IMR-90 (cell line): ENCODE measurements around the gene SIX5. TPM values are rescaled to one million over a fixed set of nuclear protein-coding genes. Genes with fewer than 3 reads are reported as not detected.

Experiments used
- ATAC-seq: fragments of 200-7000 bp; cut with Tn5 transposase; 2 replicates; pipeline ENCODE4 v1.9.1; 2020; ENCODE audit warnings: low read depth, mild to moderate bottlenecking, moderate library complexity
- BruUV-seq: library from RNA; stranded (reverse); fragments of 400-500 nt; replicated peaks from 2 replicates; lab custom pipeline; 2021; lab: Mats Ljungman, UMichigan
- CTCF ChIA-PET: fragments of 300-600 bp; formaldehyde crosslinking; extraction: SDS; loops from one replicate; lab custom pipeline; 2021; ENCODE audit warnings: antibody characterized with exemption; lab: Yijun Ruan, JAX
- POLR2A ChIA-PET: fragments of 300-600 bp; sonication (Branson Sonifier 250); formaldehyde crosslinking; loops from one replicate; lab custom pipeline; 2022; ENCODE audit warnings: antibody characterized with exemption; ENCODE audit not compliant: unreplicated experiment; lab: Charles Lee
- DNase-seq: peaks from one replicate; pipeline ENCODE4 v3.0.0; 2013
- H2AFZ ChIP-seq: replicated peaks from 2 replicates; pipeline ENCODE3; 2013; ENCODE audit warnings: low read length, mild to moderate bottlenecking; ENCODE audit not compliant: poor library complexity
- H2AK5ac ChIP-seq: 2 replicates; pipeline ENCODE4 v1.6.1; 2013; ENCODE audit warnings: low read depth, low read length, inconsistent platforms
- H2AK9ac ChIP-seq: replicated peaks from 2 replicates; pipeline ENCODE3; 2013; ENCODE audit warnings: mild to moderate bottlenecking, low read depth, low read length, moderate library complexity; ENCODE audit not compliant: poor library complexity
- H2BK120ac ChIP-seq: 2 replicates; pipeline ENCODE4 v1.6.1; 2013; ENCODE audit warnings: low read depth, low read length, inconsistent platforms
- H2BK15ac ChIP-seq: 3 replicates; pipeline ENCODE4 v1.6.1; 2013; ENCODE audit warnings: low read depth, low read length, inconsistent platforms
- H2BK20ac ChIP-seq: 2 replicates; pipeline ENCODE4 v1.6.1; 2013; ENCODE audit warnings: low read depth, mild to moderate bottlenecking, inconsistent platforms, low read length, moderate library complexity
- H2BK5ac ChIP-seq: 2 replicates; pipeline ENCODE4 v1.6.1; 2013; ENCODE audit warnings: mild to moderate bottlenecking, low read depth, low read length, inconsistent platforms; ENCODE audit not compliant: poor library complexity, severe bottlenecking
- H3K14ac ChIP-seq: replicated peaks from 2 replicates; pipeline ENCODE4 v1.6.1; 2013; ENCODE audit warnings: low read depth, low read length, inconsistent platforms
- H3K18ac ChIP-seq: 2 replicates; pipeline ENCODE4 v1.6.1; 2013; ENCODE audit warnings: low read depth, low read length, control low read depth
- H3K23ac ChIP-seq: 2 replicates; pipeline ENCODE4 v1.6.1; 2013; ENCODE audit warnings: low read depth, low read length, inconsistent platforms
- H3K27ac ChIP-seq: 2 replicates; pipeline ENCODE4 v1.5.1; 2013; ENCODE audit warnings: mild to moderate bottlenecking, control low read depth, low read length; ENCODE audit not compliant: insufficient read depth
- H3K27me3 ChIP-seq: 2 replicates; pipeline ENCODE4 v1.6.1; 2013; ENCODE audit warnings: low read length; ENCODE audit not compliant: control insufficient read depth, insufficient read depth
- H3K36me3 ChIP-seq: 2 replicates; pipeline ENCODE4 v1.6.1; 2013; ENCODE audit warnings: low read length, mixed read lengths; ENCODE audit not compliant: control insufficient read depth, insufficient read depth
- H3K4ac ChIP-seq: 2 replicates; pipeline ENCODE4 v1.6.1; 2013; ENCODE audit warnings: low read depth, low read length, inconsistent platforms
- H3K4me1 ChIP-seq: 2 replicates; pipeline ENCODE4 v1.6.1; 2013; ENCODE audit warnings: low read length, mixed read lengths; ENCODE audit not compliant: control insufficient read depth, insufficient read depth
- H3K4me2 ChIP-seq: 2 replicates; pipeline ENCODE4 v1.6.1; 2013; ENCODE audit warnings: low read depth, mild to moderate bottlenecking, control low read depth, low read length, moderate library complexity
- H3K4me3 ChIP-seq: 2 replicates; pipeline ENCODE4 v1.5.1; 2013; ENCODE audit warnings: low read depth, mild to moderate bottlenecking, control low read depth, low read length, moderate library complexity; ENCODE audit not compliant: insufficient read depth
- H3K56ac ChIP-seq: 2 replicates; pipeline ENCODE4 v1.6.1; 2013; ENCODE audit warnings: low read length, inconsistent platforms; ENCODE audit not compliant: insufficient read depth; ENCODE audit errors: extremely low read depth
- H3K79me1 ChIP-seq, 2 experiments: 2 replicates each; pipeline ENCODE4 v1.6.1; 2013; ENCODE audit warnings: low read length in 2 of 2, inconsistent platforms in 1 of 2, low read depth in 1 of 2
- H3K9ac ChIP-seq: 2 replicates; pipeline ENCODE4 v1.6.1; 2013; ENCODE audit warnings: low read depth, low read length, control low read depth
- H3K9me1 ChIP-seq: 2 replicates; pipeline ENCODE4 v1.6.1; 2013; ENCODE audit warnings: low read length, inconsistent platforms; ENCODE audit not compliant: insufficient read depth
- H3K9me3 ChIP-seq: 2 replicates; pipeline ENCODE4 v1.6.1; 2013; ENCODE audit warnings: low read length; ENCODE audit not compliant: control insufficient read depth, insufficient read depth
- H4K20me1 ChIP-seq: 2 replicates; pipeline ENCODE4 v1.6.1; 2013; ENCODE audit warnings: low read length, inconsistent platforms; ENCODE audit not compliant: insufficient read depth
- H4K5ac ChIP-seq: 2 replicates; pipeline ENCODE4 v1.6.1; 2013; ENCODE audit warnings: mild to moderate bottlenecking, low read depth, low read length, control low read depth
- H4K8ac ChIP-seq, 2 experiments: 2 replicates each; pipeline ENCODE4 v1.6.1; 2013; ENCODE audit warnings: low read depth in 2 of 2, low read length in 2 of 2, control low read depth in 1 of 2, inconsistent platforms in 1 of 2
- H4K91ac ChIP-seq: 2 replicates; pipeline ENCODE4 v1.6.1; 2013; ENCODE audit warnings: low read depth, low read length, inconsistent platforms; ENCODE audit not compliant: insufficient read depth
- CHD1 ChIP-seq: IDR thresholded peaks from 2 replicates; pipeline ENCODE4 v1.6.1; 2012; ENCODE audit warnings: low read depth, low read length, improper control_type of control experiment
- CTCF ChIP-seq: conservative IDR thresholded peaks from 2 replicates; pipeline ENCODE4 v1.5.1; 2012; ENCODE audit warnings: mild to moderate bottlenecking, low read depth, low read length, improper control_type of control experiment
- SMC3 ChIP-seq: fragments of 150-350 bp; IDR thresholded peaks from 2 replicates; pipeline ENCODE4 v1.6.1; 2016; ENCODE audit warnings: low read depth, mild to moderate bottlenecking, antibody characterized with exemption, low read length, moderate library complexity
- WGBS, 2 experiments: methylation state at CpG; one replicate each; pipeline versions ENCODE4 v1.1.5 to v1.1.7; 2013; ENCODE audit warnings: missing lambda C conversion rate in 2 of 2; ENCODE audit not compliant: insufficient read length in 1 of 2; ENCODE audit errors: extremely low coverage in 2 of 2; 5-methylcytosine and 5-hydroxymethylcytosine counted together
- dilution Hi-C: fragments of 300-500 bp; cut with HindIII; formaldehyde crosslinking; loops from one replicate; pipeline ENCODE4 v1.14.3; 2018; ENCODE audit warnings: low sequenced_read_pairs; ENCODE audit not compliant: unreplicated experiment
- in situ Hi-C: fragments of 300-500 bp; cut with MboI; formaldehyde crosslinking; loops from 3 replicates; pipeline ENCODE4 v1.14.3; 2019; ENCODE audit warnings: low sequenced_read_pairs, inconsistent platforms, mixed read lengths
- intact Hi-C: fragments of 100-400 bp; cut with micrococcal nuclease; formaldehyde crosslinking; loops from 2 replicates; pipeline ENCODE4 v1.10.0; 2022
- polyA plus RNA-seq, 3 experiments: library from polyadenylated mRNA; depleted of rRNA; stranded (reverse); fragments of >200 nt; gene quantifications; 2 replicates each; pipeline ENCODE4 v1.2.3, GENCODE V29; 2012; ENCODE audit warnings: low replicate concordance in 1 of 3
- total RNA-seq: library from RNA; depleted of rRNA; stranded (reverse); fragments of >200 nt; gene quantifications from 2 replicates; pipeline ENCODE4 v1.2.3, GENCODE V29; 2012

The SIX5 gene
- total and polyA plus RNA-seq, 2 of the 4 experiments (the other 2 are of a cell fraction), result 0.90 to 15.5 TPM

DNA sequence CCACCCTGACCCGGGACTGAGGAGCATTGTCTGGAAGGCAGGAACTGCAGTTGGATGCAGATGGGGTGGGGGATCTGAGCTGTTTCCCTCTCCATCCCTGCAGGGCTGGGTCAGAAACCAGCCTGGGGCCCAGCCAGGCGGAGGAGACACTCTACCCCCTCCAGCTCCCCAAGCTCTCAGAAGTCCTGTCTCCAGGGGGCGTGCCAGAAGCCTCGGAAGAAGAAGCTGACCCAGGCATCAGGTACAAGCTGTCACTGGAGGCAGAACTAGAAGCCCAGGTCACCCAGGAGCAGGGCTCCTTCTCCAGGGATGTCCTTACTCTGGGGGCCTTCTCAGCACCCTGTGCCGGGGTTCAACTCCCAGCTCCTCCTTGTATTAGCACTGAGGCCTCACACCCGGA is 15.5 kb downstream of the SIX5 start:
- Histone ChIP-seq H3K79me1 (no peaks in the 10 kb centered on the region), H3K14ac (no peak overlapping the region), H4K91ac (no peak overlapping the region), H4K8ac (no peak overlapping the region), H3K23ac (no peak overlapping the region), H2BK5ac (no peak overlapping the region), H4K5ac (no peak overlapping the region), H3K4me2 (no peak overlapping the region), H3K36me3 (no peaks in the 10 kb centered on the region), H3K4me3 (no peak overlapping the region), H3K27me3 (no peaks in the 10 kb centered on the region), H3K4ac (no peak overlapping the region), H4K20me1 (no peaks in the 10 kb centered on the region), H2AK9ac (no peak overlapping the region), H2AFZ (peak overlapping the region; percentile 53), H3K9me3 (no peaks in the 10 kb centered on the region), H3K4me1 (no peaks in the 10 kb centered on the region), H3K9me1 (no peaks in the 10 kb centered on the region), H2BK20ac (no peak overlapping the region), H2AK5ac (no peak overlapping the region), H3K56ac (no peak overlapping the region), H3K18ac (no peak overlapping the region), H3K9ac (no peak overlapping the region), H2BK120ac (no peak overlapping the region), H2BK15ac (no peak overlapping the region), H3K27ac (no peak overlapping the region)
- WGBS, 2 experiments, result 53% methylated on average over 4 of the region's 6 CpGs; no CpG with 5 or more reads in 1 of the 2 experiments
- in situ Hi-C loops (no loop called here), dilution Hi-C loops (no loop called here), intact Hi-C loops (no loop called here)
- no TSS peak for BruUV-seq
- DNase-seq, result no peak
- POLR2A ChIA-PET, result interaction anchor here (0.6 kb wide), 1 partner anchor 39 kb away, joined by 3 read pairs; no protein-coding TSS in a partner anchor
- TF ChIP-seq CTCF, result 0 out of 2 replicates have a peak, but pooled peaks have one; percentile 13
- TF ChIP-seq CHD1, result no peak
- TF ChIP-seq SMC3, result no peak
- no peak for ATAC-seq
- CTCF ChIA-PET, result interaction anchor here (0.6 kb wide), 1 partner anchor 81 kb away, joined by 3 read pairs; no protein-coding TSS in a partner anchor
